NB4 (cell line): ENCODE measurements around the gene RYR2.

Experiments
- DNase-seq: peaks from one replicate; pipeline ENCODE4 v3.0.0; 2010; ENCODE audit warnings: low read depth
- H3K4me3 ChIP-seq: one replicate; pipeline ENCODE4 v1.5.1; 2011; ENCODE audit warnings: mild to moderate bottlenecking, low read depth, low read length, moderate library complexity
- CTCF ChIP-seq: IDR thresholded peaks from one replicate; pipeline ENCODE4 v1.5.1; 2012; ENCODE audit warnings: low read depth, low read length
- MAX ChIP-seq: IDR thresholded peaks from 2 replicates; pipeline ENCODE4 v1.6.1; 2011; ENCODE audit warnings: low read depth, low read length
- MYC ChIP-seq: IDR thresholded peaks from 2 replicates; pipeline ENCODE4 v1.6.1; 2011; ENCODE audit warnings: low read depth, low read length
- POLR2A ChIP-seq: IDR thresholded peaks from 2 replicates; pipeline ENCODE4 v1.6.1; 2011; ENCODE audit warnings: mild to moderate bottlenecking; ENCODE audit not compliant: insufficient read length; ENCODE audit errors: extremely low read depth

Gene RYR2

GRCh38 chr1:237751090-237751489, 709.1 kb downstream of the RYR2 start:
- DNase-seq: no peak
- H3K4me3 ChIP-seq: no peak overlapping the region
- TF ChIP-seq MAX (no peak), POLR2A (no peak), CTCF (no peak), MYC (no peak)

DNA sequence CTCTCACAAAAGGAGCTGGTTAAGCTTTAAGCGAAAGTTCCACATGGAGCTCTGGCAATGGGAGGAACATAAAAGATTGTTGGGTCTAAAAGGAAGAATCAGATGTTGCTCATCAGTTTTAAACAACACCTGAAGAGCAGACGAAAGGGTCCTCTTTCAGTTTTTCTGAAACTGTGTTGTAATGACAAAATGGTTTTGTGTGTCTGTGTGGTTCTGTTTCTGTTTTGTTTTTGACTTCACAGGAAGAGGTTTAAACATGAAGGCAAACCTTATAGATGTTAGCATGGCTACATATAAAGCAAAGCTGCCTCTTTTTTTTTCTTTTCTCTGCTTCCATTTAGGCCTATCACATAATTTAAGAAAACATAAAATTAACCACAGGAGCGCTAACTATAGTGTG, 712.6 kb downstream of the RYR2 start:
- H3K4me3 ChIP-seq: no peak overlapping the region
- DNase-seq: no peak
- TF ChIP-seq MAX (no peak), CTCF (no peak)

DNA sequence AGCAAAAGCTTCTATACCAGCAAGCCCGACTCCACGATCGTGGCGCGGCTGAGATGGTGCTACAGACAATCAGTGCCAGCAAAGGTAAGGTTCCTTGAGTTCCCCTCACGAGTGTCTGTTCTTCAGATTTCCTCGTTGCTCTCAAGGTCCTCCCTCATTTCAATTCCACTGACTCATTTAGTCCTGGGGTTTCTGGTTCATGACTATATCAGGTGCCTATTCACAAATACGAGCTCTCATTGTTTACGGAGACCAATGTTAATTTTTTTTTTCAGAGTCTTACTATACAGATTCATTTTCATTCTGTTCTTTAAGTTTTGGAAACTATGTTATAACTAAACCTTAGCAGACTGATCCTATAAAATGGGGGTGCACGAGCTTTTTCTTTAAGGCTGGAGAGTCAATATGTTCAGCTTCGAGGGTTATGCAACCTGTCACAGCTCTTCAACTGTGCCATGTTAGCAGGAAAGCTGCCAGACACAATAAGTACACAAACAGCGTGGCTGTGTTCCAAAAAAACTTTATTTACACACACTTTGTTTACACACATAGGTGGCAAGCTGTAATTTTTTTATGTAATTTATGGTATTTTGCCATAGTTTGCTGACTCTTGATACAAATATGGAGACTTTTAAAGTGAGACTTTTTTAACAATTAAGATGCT, 714.5 kb downstream of the RYR2 start:
- no peak for TF ChIP-seq CTCF
- TF ChIP-seq POLR2A: no peak
- no peak overlapping the region for H3K4me3 ChIP-seq
- DNase-seq: no peak

DNA sequence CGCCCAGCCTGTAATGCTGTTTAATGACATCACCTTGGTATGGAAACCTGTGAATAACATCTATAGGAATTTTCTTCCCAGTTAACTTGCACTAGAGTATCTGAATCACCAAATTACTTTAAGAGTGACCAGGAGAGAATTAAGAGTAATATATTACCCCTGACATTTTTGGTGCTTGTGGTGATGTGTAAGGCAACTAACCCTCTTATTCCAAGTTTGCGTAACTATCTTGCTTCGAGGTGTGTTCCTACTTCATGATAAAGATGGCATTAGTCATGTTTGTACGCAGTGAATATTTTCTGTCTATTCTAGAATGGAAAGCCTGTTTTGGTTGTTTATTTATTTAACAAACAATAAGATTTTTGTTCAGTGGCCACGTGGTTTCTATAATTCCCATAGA, 717.4 kb downstream of the RYR2 start:
- H3K4me3 ChIP-seq: no peak overlapping the region
- DNase-seq: no peak
- TF ChIP-seq MYC: no peak
- no peak for TF ChIP-seq MAX
- no peak for TF ChIP-seq POLR2A
- no peak for TF ChIP-seq CTCF

- no peak overlapping the region for H3K4me3 ChIP-seq
- no peak for TF ChIP-seq CTCF
- TF ChIP-seq MYC: no peak
- TF ChIP-seq POLR2A: no peak
- TF ChIP-seq MAX: no peak
- DNase-seq: no peak
Measured at GRCh38 chr1:237760951-237761350, 719.0 kb downstream of the RYR2 start.

DNA sequence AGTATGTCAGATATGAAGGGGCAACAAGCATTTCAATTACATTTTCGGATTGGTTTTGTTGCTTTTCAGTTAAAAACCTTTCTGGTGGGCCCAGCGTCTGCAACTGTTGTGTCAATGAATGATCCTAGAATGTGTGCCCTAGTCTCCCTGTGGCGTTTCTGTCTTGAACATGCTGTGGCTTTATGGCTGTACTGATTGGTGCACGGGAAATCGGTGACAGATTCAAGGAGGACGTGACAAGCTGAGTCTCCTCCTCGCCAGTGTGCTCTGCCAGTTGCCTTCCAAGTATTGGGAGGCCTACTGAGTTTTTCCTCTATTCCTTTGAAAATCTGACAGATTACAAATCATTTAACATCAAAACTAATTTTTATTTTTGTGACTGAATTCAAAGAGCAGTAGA, 721.2 kb downstream of the RYR2 start:
- no peak overlapping the region for H3K4me3 ChIP-seq
- no peak for DNase-seq
- TF ChIP-seq CTCF (no peak), POLR2A (no peak), MYC (no peak), MAX (no peak)
